HepG2 (cell line): ENCODE results near the gene EPS8L1. TPM values are rescaled to one million over a fixed set of nuclear protein-coding genes. Genes with fewer than 3 reads are reported as not detected.

Experiments used
- GABPA ChIP-seq, 2 experiments: IDR thresholded peaks; 2 replicates each; pipeline ENCODE4 v1.6.1; 2011 to 2016; ENCODE audit warnings: low read depth in 2 of 2, low read length in 1 of 2, missing biosample characterization in 1 of 2, missing genetic modification characterization in 1 of 2
- GABPB1 ChIP-seq: IDR thresholded peaks from 2 replicates; pipeline ENCODE4 v1.6.1; 2016; ENCODE audit warnings: mild to moderate bottlenecking, missing genetic modification reagents, moderate library complexity, missing compliant biosample characterization
- HMGXB3 ChIP-seq: sonication (generic); formaldehyde crosslinking; IDR thresholded peaks from 2 replicates; pipeline ENCODE4 v1.4.0; 2020; ENCODE audit warnings: missing genetic modification reagents, borderline replicate concordance
- MAZ ChIP-seq, 2 experiments: sonication (generic) in 1 of 2; formaldehyde crosslinking in 1 of 2; IDR thresholded peaks; 2 replicates each; pipeline versions ENCODE4 v1.5.0 to v1.6.1; 2012 to 2020; ENCODE audit warnings: low read depth in 2 of 2, mild to moderate bottlenecking in 2 of 2, borderline replicate concordance in 1 of 2, improper control_type of control experiment in 1 of 2, low read length in 1 of 2, missing genetic modification reagents in 1 of 2, moderate library complexity in 1 of 2
- POLR2A ChIP-seq, 2 experiments: IDR thresholded peaks; 2 replicates each; pipeline ENCODE4 v1.6.1; 2011; ENCODE audit warnings: low read depth in 2 of 2, low read length in 2 of 2, mild to moderate bottlenecking in 1 of 2, moderate library complexity in 1 of 2; ENCODE audit not compliant: insufficient read depth in 1 of 2
- RBFOX2 ChIP-seq: fragments of 200-400 bp; formaldehyde crosslinking; IDR thresholded peaks from 2 replicates; pipeline ENCODE4 v1.6.1; 2017; ENCODE audit warnings: low read depth, mild to moderate bottlenecking, low read length
- RBM39 ChIP-seq: fragments of 200-400 bp; formaldehyde crosslinking; IDR thresholded peaks from one replicate; pipeline ENCODE4 v1.6.1; 2018; ENCODE audit warnings: antibody characterized with exemption, mild to moderate bottlenecking, low read depth, low read length; ENCODE audit not compliant: poor library complexity, severe bottlenecking
- SOX13 ChIP-seq, 3 experiments: fragments of 450-650 bp in 1 of 3; sonication (generic) in 1 of 3; formaldehyde crosslinking in 1 of 3; IDR thresholded peaks in 2 of 3; conservative IDR thresholded peaks in 1 of 3; 2 replicates each; pipeline versions ENCODE4 v1.5.0 to v1.6.1; 2016 to 2020; ENCODE audit warnings: antibody characterized with exemption in 1 of 3, mild to moderate bottlenecking in 1 of 3, missing compliant biosample characterization in 1 of 3, missing genetic modification reagents in 1 of 3, moderate library complexity in 1 of 3
- SP2 ChIP-seq: sonication (generic); formaldehyde crosslinking; IDR thresholded peaks from 2 replicates; pipeline ENCODE4 v1.5.1; 2020; ENCODE audit warnings: mild to moderate bottlenecking, missing genetic modification reagents
- ZBTB8A ChIP-seq: sonication (generic); formaldehyde crosslinking; IDR thresholded peaks from 2 replicates; pipeline ENCODE4 v1.4.0; 2020; ENCODE audit warnings: mild to moderate bottlenecking, low read depth, missing genetic modification reagents, borderline replicate concordance
- ZNF230 ChIP-seq: sonication (generic); formaldehyde crosslinking; IDR thresholded peaks from 2 replicates; pipeline ENCODE4 v1.4.0; 2020; ENCODE audit warnings: mild to moderate bottlenecking, missing genetic modification reagents
- ZNF547 ChIP-seq: sonication (generic); formaldehyde crosslinking; IDR thresholded peaks from 2 replicates; pipeline ENCODE4 v1.5.1; 2020; ENCODE audit warnings: mild to moderate bottlenecking, missing genetic modification reagents
- polyA plus RNA-seq, 8 experiments: library from polyadenylated mRNA; depleted of rRNA in 3 of 8; stranded (reverse) in 7 of 8; unstranded in 1 of 8; fragments of >200 nt; fragmentation: Illumina TruSeq in 4 of 8; extraction: Trizol in 4 of 8; gene quantifications; 2 replicates each; pipeline versions ENCODE4 v1.2.1 to v1.2.3, GENCODE V29; 2011 to 2016; ENCODE audit warnings: low read depth in 4 of 8, missing spikeins in 1 of 8, mixed read lengths in 1 of 8; ENCODE audit not compliant: insufficient read depth in 1 of 8
- total RNA-seq, 5 experiments: library from RNA; depleted of rRNA; stranded (reverse); fragments of >200 nt; fragmentation: Illumina TruSeq; extraction: Trizol; gene quantifications; 2 replicates each; pipeline ENCODE4 v1.2.3, GENCODE V29; 2016; ENCODE audit warnings: low read depth in 1 of 5
- TF ChIP-seq, protein P1 (sequence below): IDR thresholded peaks from 2 replicates; pipeline ENCODE4 v1.6.1; 2016; ENCODE audit warnings: missing compliant biosample characterization, missing genetic modification reagents, borderline replicate concordance
- TF ChIP-seq, protein P2 (sequence below), 2 experiments: sonication (generic) in 1 of 2; formaldehyde crosslinking in 1 of 2; IDR thresholded peaks; 2 replicates each; pipeline versions ENCODE4 v1.6.1 to v1.9.0; 2014 to 2022; ENCODE audit warnings: antibody characterized with exemption in 1 of 2, borderline replicate concordance in 1 of 2, inconsistent platforms in 1 of 2, low read depth in 1 of 2, missing genetic modification reagents in 1 of 2

The EPS8L1 gene
- total and polyA plus RNA-seq, 2 of the 13 experiments (the other 11 are each of a cell fraction or from before 2014, with no cell fraction given): 3.0 to 6.3 TPM

DNA sequence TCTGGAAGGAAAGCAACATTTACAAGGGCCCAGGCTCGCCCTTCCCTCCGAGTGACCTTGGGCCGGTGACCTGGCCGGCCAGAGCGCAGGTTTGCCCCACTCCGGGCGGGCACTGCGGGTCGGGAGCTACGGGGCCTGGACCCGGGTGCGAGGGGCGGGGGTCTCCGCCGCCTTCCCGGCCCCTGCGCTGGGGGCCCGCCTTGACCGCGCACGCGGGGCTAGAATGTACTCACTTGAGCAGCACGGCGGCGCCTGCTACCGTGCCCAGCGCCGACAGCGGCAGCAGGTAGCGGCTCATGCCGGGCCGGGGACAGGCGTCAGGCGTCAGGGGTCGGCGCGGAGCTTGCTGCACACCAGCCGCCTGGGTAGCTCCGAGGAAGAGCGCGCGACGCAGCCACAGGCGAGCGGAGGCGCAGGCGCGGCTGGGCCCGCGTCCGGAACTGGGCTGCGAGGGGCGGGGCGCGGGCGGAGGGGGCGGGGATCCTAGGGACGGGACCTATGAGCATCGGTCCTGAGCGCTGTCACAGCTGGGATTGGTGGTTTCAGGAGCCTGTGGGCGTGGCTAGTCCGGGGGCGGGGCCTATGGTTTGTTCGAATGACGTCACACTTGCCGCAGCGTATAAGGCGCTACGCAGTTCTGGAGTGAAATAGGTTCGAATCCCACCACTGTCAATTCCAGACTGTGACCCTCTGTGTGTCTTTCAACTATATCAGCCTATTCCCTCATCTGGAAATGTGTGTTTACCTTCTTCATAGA is 12.8 kb upstream of the EPS8L1 start, which contains the start of gene RDH13 (continued):
- no peak for TF ChIP-seq HMGXB3
- TF ChIP-seq SOX13 (IDR thresholded peaks at IDR 0.05): no peak
- peak in 1 of 2 experiments; percentile 0; a peak in 1 of 4 replicates for TF ChIP-seq SOX13 (CRISPR knock-in tag; conservative IDR thresholded peaks at IDR 0.05 in 1 of 2, IDR thresholded peaks at IDR 0.05 in 1 of 2)
- TF ChIP-seq, protein P1, sequence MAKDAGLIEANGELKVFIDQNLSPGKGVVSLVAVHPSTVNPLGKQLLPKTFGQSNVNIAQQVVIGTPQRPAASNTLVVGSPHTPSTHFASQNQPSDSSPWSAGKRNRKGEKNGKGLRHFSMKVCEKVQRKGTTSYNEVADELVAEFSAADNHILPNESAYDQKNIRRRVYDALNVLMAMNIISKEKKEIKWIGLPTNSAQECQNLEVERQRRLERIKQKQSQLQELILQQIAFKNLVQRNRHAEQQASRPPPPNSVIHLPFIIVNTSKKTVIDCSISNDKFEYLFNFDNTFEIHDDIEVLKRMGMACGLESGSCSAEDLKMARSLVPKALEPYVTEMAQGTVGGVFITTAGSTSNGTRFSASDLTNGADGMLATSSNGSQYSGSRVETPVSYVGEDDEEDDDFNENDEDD (CRISPR knock-in tag): peak; percentile 65; the same call in 1 of the 2 replicates
- TF ChIP-seq GABPB1 (CRISPR knock-in tag): peak; percentile 85
- TF ChIP-seq, protein P2, sequence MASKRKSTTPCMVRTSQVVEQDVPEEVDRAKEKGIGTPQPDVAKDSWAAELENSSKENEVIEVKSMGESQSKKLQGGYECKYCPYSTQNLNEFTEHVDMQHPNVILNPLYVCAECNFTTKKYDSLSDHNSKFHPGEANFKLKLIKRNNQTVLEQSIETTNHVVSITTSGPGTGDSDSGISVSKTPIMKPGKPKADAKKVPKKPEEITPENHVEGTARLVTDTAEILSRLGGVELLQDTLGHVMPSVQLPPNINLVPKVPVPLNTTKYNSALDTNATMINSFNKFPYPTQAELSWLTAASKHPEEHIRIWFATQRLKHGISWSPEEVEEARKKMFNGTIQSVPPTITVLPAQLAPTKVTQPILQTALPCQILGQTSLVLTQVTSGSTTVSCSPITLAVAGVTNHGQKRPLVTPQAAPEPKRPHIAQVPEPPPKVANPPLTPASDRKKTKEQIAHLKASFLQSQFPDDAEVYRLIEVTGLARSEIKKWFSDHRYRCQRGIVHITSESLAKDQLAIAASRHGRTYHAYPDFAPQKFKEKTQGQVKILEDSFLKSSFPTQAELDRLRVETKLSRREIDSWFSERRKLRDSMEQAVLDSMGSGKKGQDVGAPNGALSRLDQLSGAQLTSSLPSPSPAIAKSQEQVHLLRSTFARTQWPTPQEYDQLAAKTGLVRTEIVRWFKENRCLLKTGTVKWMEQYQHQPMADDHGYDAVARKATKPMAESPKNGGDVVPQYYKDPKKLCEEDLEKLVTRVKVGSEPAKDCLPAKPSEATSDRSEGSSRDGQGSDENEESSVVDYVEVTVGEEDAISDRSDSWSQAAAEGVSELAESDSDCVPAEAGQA (IDR thresholded peaks at IDR 0.05; ENCODE audit: low read depth): peak; percentile 75; the same call in 1 of the 2 replicates
- TF ChIP-seq, protein P2 (CRISPR knock-in tag; IDR thresholded peaks at IDR 0.05; ENCODE audit: borderline replicate concordance): no peak
- no peak for TF ChIP-seq ZBTB8A (CRISPR knock-in tag)
- TF ChIP-seq SP2: peak; percentile 85
- TF ChIP-seq MAZ (IDR thresholded peaks at IDR 0.05; ENCODE audit: borderline replicate concordance, low read depth, low read length): no peak
- 0 out of 2 replicates have a peak, but pooled peaks have one; percentile 29 for TF ChIP-seq MAZ (CRISPR knock-in tag; IDR thresholded peaks at IDR 0.05; ENCODE audit: low read depth)
- TF ChIP-seq GABPA (IDR thresholded peaks at IDR 0.05; ENCODE audit: low read depth, low read length): peak; percentile 65
- no peak for TF ChIP-seq GABPA (CRISPR knock-in tag; IDR thresholded peaks at IDR 0.05; ENCODE audit: low read depth)
- peak; percentile 86 for TF ChIP-seq RBFOX2
- peak; percentile 55 for TF ChIP-seq RBM39
- no peak; the same call in 1 of the 2 replicates for TF ChIP-seq ZNF230 (CRISPR knock-in tag)
- TF ChIP-seq POLR2A (IDR thresholded peaks at IDR 0.05; ENCODE audit: insufficient read depth in 1 of 2, low read depth in 2 of 2, low read length in 2 of 2): peak; percentile 46 to 84; a peak in 3 of 4 replicates
- 0 out of 2 replicates have a peak, but pooled peaks have one; percentile 23 for TF ChIP-seq ZNF547 (CRISPR knock-in tag)
